Embryonic facial prominence (tissue), 1 donor: Measurements from ENCODE around the gene KSR2.

Source experiments
- DNase-seq: peaks from one replicate; pipeline ENCODE4 v3.0.0-alpha.2; 2016; ENCODE audit errors: extremely low spot score

KSR2 gene

GRCh38 chr12:117968151-117968789 is 520 bp downstream of the KSR2 start:
- no peak for DNase-seq

- DNase-seq, result no peak
Observed at GRCh38 chr12:117967512-117967911, 1.3 kb downstream of the KSR2 start.

DNA sequence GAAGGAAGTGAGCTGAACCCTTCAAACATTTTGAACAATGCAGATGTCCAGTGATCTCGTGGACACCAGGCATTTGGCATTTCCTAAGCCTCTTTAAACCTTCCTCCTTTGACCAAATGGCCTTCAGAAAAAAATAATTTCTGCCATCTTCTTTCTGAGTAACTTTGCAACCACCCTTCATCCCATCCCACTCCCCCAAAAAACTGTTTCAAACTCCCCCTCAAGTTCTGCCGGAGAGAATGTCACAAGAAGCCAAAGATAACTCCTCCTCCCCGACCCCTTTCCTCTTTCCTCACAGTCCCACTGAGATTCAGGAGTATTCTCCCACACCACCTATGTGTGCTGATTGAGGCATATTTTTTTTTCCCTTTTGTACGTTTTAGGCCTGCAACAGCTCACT is 1.7 kb downstream of the KSR2 start:
- no peak for DNase-seq

DNA sequence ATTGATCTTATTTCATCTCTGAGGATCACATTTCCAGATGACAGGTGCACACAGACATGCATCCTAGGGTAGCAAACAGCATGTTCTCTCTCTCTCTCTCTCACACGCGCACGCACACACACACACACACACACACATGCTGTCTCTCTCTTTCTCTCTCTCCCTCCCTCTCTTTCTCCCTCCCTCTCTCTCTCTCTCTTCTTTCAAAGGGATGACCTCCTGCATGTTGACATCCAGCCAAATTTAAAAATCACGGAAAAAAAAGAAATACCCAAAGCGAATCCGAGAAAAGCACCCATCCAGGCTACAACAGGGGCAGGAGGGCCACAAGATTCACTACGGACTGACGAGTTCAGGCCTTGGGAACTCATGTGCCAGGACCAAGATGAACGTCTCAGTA is 2.3 kb downstream of the KSR2 start:
- no peak for DNase-seq

- no peak for DNase-seq
Observed at GRCh38 chr12:117963836-117964235, 5.0 kb downstream of the KSR2 start.

DNA sequence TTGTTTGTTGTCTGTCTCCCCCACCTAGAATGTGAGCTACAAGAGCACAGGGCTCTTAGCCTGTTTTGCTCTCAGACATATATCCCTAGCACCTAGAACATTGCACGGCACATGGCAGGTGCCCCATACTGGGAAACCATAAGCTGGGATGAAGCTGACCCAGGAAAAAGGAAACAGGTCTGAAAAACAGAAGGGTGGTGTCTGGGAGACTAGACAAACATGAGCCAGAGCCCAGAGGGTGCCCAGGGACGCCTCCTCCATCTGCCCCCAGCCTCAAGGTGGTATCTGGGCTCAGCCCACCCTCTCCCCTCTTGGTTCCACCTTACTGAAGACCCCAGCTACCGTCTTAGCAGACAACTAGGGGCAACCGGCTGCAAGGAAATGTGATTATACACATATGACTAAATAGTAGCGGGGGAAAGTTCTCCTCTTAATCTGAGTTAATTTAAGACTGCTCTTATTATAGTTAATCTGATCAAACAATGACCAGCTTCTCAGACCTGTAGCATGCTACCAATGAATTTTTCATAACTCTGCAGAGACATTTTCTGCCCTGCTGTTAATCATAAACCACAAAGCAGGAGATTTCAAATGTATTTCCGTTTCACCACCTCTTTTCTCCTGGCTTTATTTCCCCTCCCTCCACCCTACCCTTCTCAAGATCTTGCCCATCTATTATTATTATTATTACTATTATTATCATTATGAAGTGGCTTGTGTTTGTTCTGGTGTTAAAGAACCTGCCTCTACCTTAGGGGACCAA is 31.9 kb downstream of the KSR2 start:
- no peak for DNase-seq

DNA sequence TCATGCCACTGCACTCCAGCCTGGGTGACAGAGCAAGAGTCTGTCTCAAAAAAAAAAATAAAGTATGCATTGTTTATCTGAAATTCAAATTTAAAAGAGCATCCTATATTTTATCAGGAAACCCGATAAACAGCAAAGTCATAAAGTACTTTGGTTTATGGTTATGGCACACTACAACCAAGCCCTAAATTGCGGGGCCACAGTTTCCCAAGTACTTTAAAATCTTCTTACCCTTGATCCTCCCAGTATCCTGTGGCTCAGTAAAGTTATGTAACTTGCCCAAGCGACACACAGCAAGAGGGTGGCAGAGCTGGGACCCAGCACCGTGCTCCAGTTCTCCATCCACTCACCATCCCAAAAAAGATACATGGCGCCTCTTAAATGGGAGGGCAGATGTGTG is 35.2 kb downstream of the KSR2 start:
- no peak for DNase-seq

- no peak for DNase-seq
Observed at GRCh38 chr12:117926391-117926899, 42.3 kb downstream of the KSR2 start.

GRCh38 chr12:117921929-117922777 is 46.6 kb downstream of the KSR2 start:
- no peak for DNase-seq

GRCh38 chr12:117919479-117919878 is 49.3 kb downstream of the KSR2 start:
- no peak for DNase-seq

DNA sequence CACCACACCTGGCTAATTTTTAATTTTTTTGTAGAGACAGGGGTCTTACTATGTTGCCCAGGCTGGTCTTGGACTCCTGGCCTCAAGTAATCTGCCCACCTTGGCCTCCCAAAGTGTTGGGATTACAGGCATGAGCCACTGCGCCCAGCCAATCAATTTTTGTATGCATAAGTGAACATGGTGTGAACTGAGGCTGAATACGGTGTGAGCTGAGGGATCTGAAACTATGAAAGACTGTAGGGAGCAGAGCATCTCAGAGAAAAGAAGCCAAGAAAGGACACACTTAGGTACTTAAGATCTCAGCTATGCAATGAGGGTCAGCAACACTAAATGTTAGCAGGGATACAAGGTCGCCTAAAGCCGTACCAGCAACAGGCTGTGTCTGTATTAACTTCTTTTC is 54.1 kb downstream of the KSR2 start:
- no peak for DNase-seq

- DNase-seq, result no peak
Observed at GRCh38 chr12:117912756-117913155, 56.0 kb downstream of the KSR2 start.

GRCh38 chr12:117908411-117908810 is 60.4 kb downstream of the KSR2 start:
- no peak for DNase-seq

DNA sequence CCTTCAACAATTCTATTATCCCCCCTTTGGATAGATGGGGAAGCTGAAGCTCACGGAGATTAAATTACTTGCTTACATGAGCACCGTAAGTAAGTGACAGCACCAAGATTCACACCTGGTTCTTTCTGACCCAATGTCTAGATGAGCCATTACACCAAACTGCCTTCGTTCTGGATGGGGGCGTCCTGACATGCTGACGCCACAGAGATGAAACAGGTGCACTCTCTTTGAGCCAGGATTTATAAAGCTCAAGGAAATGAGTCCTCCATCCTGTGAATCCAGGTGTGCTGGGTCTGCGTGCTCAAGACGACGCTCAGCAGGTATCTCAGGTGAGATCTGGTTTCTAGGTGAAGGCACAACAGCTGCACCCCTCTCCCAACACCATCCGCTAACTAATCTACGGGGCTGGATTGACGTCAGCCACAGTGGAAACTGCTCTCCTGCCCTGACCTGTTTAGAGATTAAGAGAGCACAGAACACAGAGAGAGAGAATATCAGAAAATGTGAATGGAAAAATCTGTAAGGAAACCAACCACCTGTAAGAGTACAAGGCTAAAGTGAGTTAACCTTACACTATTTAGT is 61.6 kb downstream of the KSR2 start:
- DNase-seq, result no peak

DNA sequence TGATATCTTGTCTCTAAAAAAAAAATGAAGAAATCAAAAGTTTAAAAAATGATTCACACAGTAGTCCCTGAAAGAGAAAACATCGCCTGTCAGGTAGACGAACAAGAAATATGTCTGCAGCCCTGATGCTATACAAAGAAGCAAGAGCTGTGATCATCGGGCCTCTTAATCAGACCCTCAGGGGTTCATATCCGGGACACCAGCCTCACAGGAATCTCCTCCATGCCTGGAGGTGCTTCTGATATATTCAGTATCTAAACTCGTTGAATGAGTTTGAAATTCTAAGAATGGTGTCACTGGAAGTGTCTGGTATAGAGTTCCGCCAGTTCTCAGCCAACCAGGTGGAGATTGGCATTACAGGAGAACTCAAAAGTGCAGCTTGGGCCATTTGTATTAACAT is 64.7 kb downstream of the KSR2 start:
- no peak for DNase-seq

GRCh38 chr12:117903110-117903840 is 65.5 kb downstream of the KSR2 start:
- no peak for DNase-seq

GRCh38 chr12:117901631-117902030 is 67.2 kb downstream of the KSR2 start:
- no peak for DNase-seq

DNA sequence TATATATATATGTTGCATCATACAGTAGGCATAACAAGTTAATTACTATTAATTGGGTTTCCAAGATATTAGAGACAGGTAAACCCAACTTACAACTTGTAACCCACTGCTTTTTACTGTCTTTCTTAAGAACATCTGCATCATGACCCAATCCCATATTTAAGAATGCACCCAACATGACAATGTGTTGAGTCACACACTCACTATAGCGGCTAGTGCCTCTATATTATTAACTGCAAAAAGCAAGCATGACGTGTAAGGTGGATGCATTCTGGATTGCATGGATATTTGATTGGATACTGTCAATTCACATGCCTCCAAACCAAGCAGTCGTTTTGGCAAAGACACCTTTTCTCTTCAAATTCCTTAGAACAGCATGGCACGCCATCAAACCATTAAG is 68.2 kb downstream of the KSR2 start:
- DNase-seq, result no peak

- no peak for DNase-seq
Observed at GRCh38 chr12:117897372-117898161, 71.2 kb downstream of the KSR2 start.

GRCh38 chr12:117896009-117896408 is 72.8 kb downstream of the KSR2 start:
- DNase-seq, result no peak

GRCh38 chr12:117892441-117892840 is 76.3 kb downstream of the KSR2 start:
- DNase-seq, result no peak
